Endothelial cell of umbilical vein (primary cell): ENCODE measurements around the gene LPCAT3. TPM values are rescaled to one million over a fixed set of nuclear protein-coding genes. Genes with fewer than 3 reads are reported as not detected.

Experiments
- BruUV-seq: library from RNA; stranded (reverse); fragments of 400-500 nt; replicated peaks from 2 replicates; lab custom pipeline; 2021; lab: Mats Ljungman, UMichigan
- CTCF ChIA-PET: fragments of 300-600, 350-600 bp; sonication (Branson Sonifier 250); formaldehyde crosslinking; loops from one replicate; lab custom pipeline; 2021; ENCODE audit warnings: antibody characterized with exemption, inconsistent platforms; lab: Charles Lee
- POLR2A ChIA-PET: fragments of 300-600, 350-600 bp; sonication (Branson Sonifier 250); formaldehyde crosslinking; loops from one replicate; lab custom pipeline; 2021; ENCODE audit warnings: antibody characterized with exemption, inconsistent platforms; lab: Charles Lee
- DNase-seq: peaks from one replicate; pipeline ENCODE4 v3.0.0-alpha.2; 2011; ENCODE audit warnings: low read depth, low spot score
- FAIRE-seq: peaks from 2 replicates; lab custom pipeline; 2011; peaks lifted over from hg19 to GRCh38; lab: Jason Lieb, UNC
- H2AFZ ChIP-seq: 2 replicates; pipeline ENCODE4 v1.6.0; 2012; ENCODE audit warnings: low read depth, low read length, control low read depth, inconsistent platforms
- H3K27ac ChIP-seq: 2 replicates; pipeline ENCODE4 v1.5.1; 2011; ENCODE audit warnings: low read depth, mild to moderate bottlenecking, control low read depth, low read length, moderate library complexity; ENCODE audit not compliant: insufficient read depth
- H3K27me3 ChIP-seq, 2 experiments: 2 replicates each; pipeline versions ENCODE4 v1.6.0 to v1.6.1; 2011; ENCODE audit warnings: low read length in 2 of 2, mixed read lengths in 1 of 2; ENCODE audit not compliant: control insufficient read depth in 2 of 2, insufficient read depth in 2 of 2
- H3K36me3 ChIP-seq, 2 experiments: 2 replicates in 1 of 2; 3 replicates in 1 of 2; pipeline ENCODE4 v1.5.1; 2011; ENCODE audit warnings: low read length in 2 of 2, mild to moderate bottlenecking in 1 of 2, moderate library complexity in 1 of 2; ENCODE audit not compliant: control insufficient read depth in 2 of 2, insufficient read depth in 2 of 2; ENCODE audit errors: extremely low read depth in 1 of 2
- H3K4me1 ChIP-seq: 3 replicates; pipeline ENCODE4 v1.5.1; 2011; ENCODE audit warnings: mild to moderate bottlenecking, low read length; ENCODE audit not compliant: control insufficient read depth, insufficient read depth; ENCODE audit errors: extremely low read depth
- H3K4me2 ChIP-seq: 2 replicates; pipeline ENCODE4 v1.6.1; 2011; ENCODE audit warnings: low read length, control low read depth, mixed read lengths; ENCODE audit not compliant: insufficient read depth
- H3K4me3 ChIP-seq, 3 experiments: fragments of 200-600 bp in 1 of 3; sonication (generic), shearing (Covaris generic) in 1 of 3; replicated peaks in 1 of 3; 2 replicates each; pipeline ENCODE4 v1.5.1; 2011 to 2016; ENCODE audit warnings: control low read depth in 3 of 3, low read length in 3 of 3, mild to moderate bottlenecking in 2 of 3, inconsistent platforms in 1 of 3, low read depth in 1 of 3, moderate library complexity in 1 of 3; ENCODE audit not compliant: insufficient read depth in 1 of 3
- H3K79me2 ChIP-seq: 2 replicates; pipeline ENCODE4 v1.6.0; 2012; ENCODE audit warnings: low read length, inconsistent platforms; ENCODE audit not compliant: control insufficient read depth, insufficient read depth
- H3K9ac ChIP-seq: replicated peaks from 2 replicates; pipeline ENCODE3; 2011; ENCODE audit warnings: low read length, control low read depth; ENCODE audit not compliant: insufficient read depth; ENCODE audit errors: extremely low read depth
- H3K9me1 ChIP-seq: replicated peaks from 3 replicates; pipeline ENCODE4 v1.6.0; 2011; ENCODE audit warnings: mild to moderate bottlenecking, low read length; ENCODE audit not compliant: control insufficient read depth, insufficient read depth; ENCODE audit errors: extremely low read depth
- H3K9me3 ChIP-seq: replicated peaks from 2 replicates; pipeline ENCODE4 v1.5.1; 2012; ENCODE audit warnings: low read length, inconsistent platforms; ENCODE audit not compliant: control insufficient read depth, insufficient read depth
- H4K20me1 ChIP-seq: replicated peaks from 2 replicates; pipeline ENCODE3; 2011; ENCODE audit warnings: mild to moderate bottlenecking, low read length; ENCODE audit not compliant: control insufficient read depth, insufficient read depth; ENCODE audit errors: extremely low read depth
- CTCF ChIP-seq, 2 donors: IDR thresholded peaks; 1 replicate in 1 of 2; 2 replicates in 1 of 2; pipeline ENCODE4 v1.5.1; 2011; ENCODE audit warnings: low read length in 2 of 2, mild to moderate bottlenecking in 2 of 2, moderate library complexity in 2 of 2, control low read depth in 1 of 2, inconsistent platforms in 1 of 2, low read depth in 1 of 2; ENCODE audit not compliant: insufficient read depth in 1 of 2; ENCODE audit errors: extremely low read depth in 1 of 2
- FOS ChIP-seq: IDR thresholded peaks from 2 replicates; pipeline ENCODE4 v1.6.1; 2011; ENCODE audit warnings: mild to moderate bottlenecking, low read length, moderate library complexity, borderline replicate concordance; ENCODE audit not compliant: insufficient read depth
- GATA2 ChIP-seq: IDR thresholded peaks from 2 replicates; pipeline ENCODE4 v1.7.0; 2011; ENCODE audit warnings: low read depth, mild to moderate bottlenecking, moderate library complexity, mixed read lengths, low read length; ENCODE audit not compliant: insufficient read length, insufficient read depth
- JUN ChIP-seq: IDR thresholded peaks from 2 replicates; pipeline ENCODE4 v1.6.1; 2011; ENCODE audit warnings: borderline replicate concordance, low read depth; ENCODE audit not compliant: insufficient read length, insufficient read depth
- POLR2AphosphoS5 ChIP-seq: IDR thresholded peaks from 2 replicates; pipeline ENCODE4 v1.6.1; 2012; ENCODE audit warnings: low read depth, mild to moderate bottlenecking, control low read depth, low read length, moderate library complexity; ENCODE audit not compliant: insufficient read depth
- dilution Hi-C: fragments of 300-500 bp; cut with MboI; formaldehyde crosslinking; loops from one replicate; pipeline ENCODE4 v1.15.0; 2019; ENCODE audit warnings: low sequenced_read_pairs; ENCODE audit not compliant: extremely low pct_ligation_motif_present
- intact Hi-C: fragments of 100-400 bp; cut with micrococcal nuclease; formaldehyde crosslinking; loops from one replicate; pipeline ENCODE4 v1.10.0; 2022
- polyA plus RNA-seq, 4 experiments: library from polyadenylated mRNA; depleted of rRNA in 3 of 4; stranded (reverse) in 3 of 4; unstranded in 1 of 4; fragments of >200 nt; gene quantifications; 2 replicates each; pipeline versions ENCODE4 v1.2.1 to v1.2.3, GENCODE V29; 2011 to 2012; ENCODE audit warnings: missing spikeins in 1 of 4
- total RNA-seq: library from RNA; stranded (reverse); gene quantifications from 2 replicates; pipeline ENCODE4 v1.2.3, GENCODE V29; 2021

The LPCAT3 gene
- total and polyA plus RNA-seq, 2 donors (not counting 3 experiments of a cell fraction or from before 2014, with no cell fraction given): 29.5 to 36.0 TPM

- FAIRE-seq (peak; percentile 78), DNase-seq (peak; percentile 61)
- no peaks in the 10 kb centered on the region for H3K79me2 ChIP-seq
- H3K9me3 ChIP-seq: no peaks in the 10 kb centered on the region
- dilution Hi-C loops (no loop called here), intact Hi-C loops (no loop called here)
- peaks cover 7 to 11% of the 10 kb centered on the region in 2 experiments for H3K36me3 ChIP-seq
- H3K4me3 ChIP-seq: no peak overlapping the region
- ChIA-PET POLR2A (interaction anchor here (0.6 to 1.5 kb wide), 2 partner anchors 18 to 95 kb away, joined by 3 to 5 read pairs; partner anchors contain the start of genes C12orf57, RNU7-1 and TPI1), CTCF (interaction anchor here (0.8 to 3.2 kb wide), 12 partner anchors 9 to 151 kb away, joined by 3 to 34 read pairs (median 6); partner anchors contain the start of genes C12orf57, PTPN6, RNU7-1 and SPSB2)
- no peaks in the 10 kb centered on the region for H4K20me1 ChIP-seq
- no peak overlapping the region for H3K4me2 ChIP-seq
- TF ChIP-seq FOS (no peak), JUN (no peak), CTCF (IDR thresholded peaks at IDR 0.05; ENCODE audit: extremely low read depth in 1 of 2, insufficient read depth in 1 of 2, low read depth in 1 of 2, low read length in 2 of 2) (peak; percentile 57 to 59), GATA2 (no peak), POLR2AphosphoS5 (no peak)
- no peaks in the 10 kb centered on the region for H3K27me3 ChIP-seq
- no peaks in the 10 kb centered on the region for H3K9me1 ChIP-seq
- peak overlapping the region; percentile 69 for H3K27ac ChIP-seq
- peaks cover 18% of the 10 kb centered on the region for H3K4me1 ChIP-seq
- peak overlapping the region; percentile 89 for H2AFZ ChIP-seq
- no TSS peak for BruUV-seq
- peak overlapping the region; percentile 28 for H3K9ac ChIP-seq
Measured at GRCh38 chr12:6961695-6962284, 56.5 kb downstream of the LPCAT3 start.
